H1 (cell line): ENCODE results near the gene PDCD6IP. TPM values are rescaled to one million over a fixed set of nuclear protein-coding genes. Genes with fewer than 3 reads are reported as not detected.

Source experiments
- ATF2 ChIP-seq: IDR thresholded peaks from 2 replicates; pipeline ENCODE4 v1.6.1; 2012; ENCODE audit warnings: low read length, inconsistent platforms
- BCL11A ChIP-seq, 2 experiments: IDR thresholded peaks; one replicate each; pipeline ENCODE4 v1.6.1; 2011; ENCODE audit warnings: low read depth in 2 of 2, low read length in 2 of 2, mild to moderate bottlenecking in 2 of 2
- CEBPB ChIP-seq: IDR thresholded peaks from 2 replicates; pipeline ENCODE4 v1.6.1; 2012; ENCODE audit warnings: low read depth, low read length
- KDM4A ChIP-seq: IDR thresholded peaks from one replicate; pipeline ENCODE4 v1.7.1; 2012; ENCODE audit warnings: low read depth, mild to moderate bottlenecking, moderate library complexity, low read length, inconsistent platforms; ENCODE audit not compliant: severe bottlenecking
- RAD21 ChIP-seq, 2 experiments: IDR thresholded peaks in 1 of 2; conservative IDR thresholded peaks in 1 of 2; 2 replicates each; pipeline ENCODE4 v1.6.1; 2011; ENCODE audit warnings: low read depth in 2 of 2, low read length in 2 of 2, improper control_type of control experiment in 1 of 2, inconsistent platforms in 1 of 2, mild to moderate bottlenecking in 1 of 2, moderate library complexity in 1 of 2
- USF2 ChIP-seq: IDR thresholded peaks from 2 replicates; pipeline ENCODE4 v1.6.1; 2011; ENCODE audit warnings: low read length, improper control_type of control experiment
- polyA plus RNA-seq, 7 experiments: library from polyadenylated mRNA; depleted of rRNA in 3 of 7; stranded (reverse) in 5 of 7; unstranded in 2 of 7; fragments of >200 nt in 5 of 7; fragments of 200-250 nt in 2 of 7; gene quantifications; 1 replicate in 5 of 7; 2 replicates in 1 of 7; 4 replicates in 1 of 7; pipeline versions ENCODE4 v1.2.1 to v1.2.3, GENCODE V29; 2011 to 2013; ENCODE audit warnings: missing spikeins in 2 of 7, mixed read lengths in 2 of 7
- total RNA-seq: library from RNA; stranded (reverse); fragmentation: NEBNext Ultra II Directional; extraction: Animal tissue kit (Norgen Biotek cat#: 25700); gene quantifications from 2 replicates; pipeline ENCODE4 v1.2.1, GENCODE V29; 2021

The PDCD6IP gene
- total and polyA plus RNA-seq, 2 of the 8 experiments (the other 6 are each of a cell fraction or from before 2014, with no cell fraction given): 61.7 to 155 TPM

- no peak for TF ChIP-seq USF2
- no peak for TF ChIP-seq BCL11A (IDR thresholded peaks at IDR 0.05; ENCODE audit: low read depth in 2 of 2, low read length in 2 of 2)
- no peak for TF ChIP-seq RAD21 (IDR thresholded peaks at IDR 0.05 in 1 of 2, conservative IDR thresholded peaks at IDR 0.05 in 1 of 2; ENCODE audit: low read depth in 2 of 2, low read length in 2 of 2)
- no peak for TF ChIP-seq KDM4A
- no peak for TF ChIP-seq ATF2
- no peak for TF ChIP-seq CEBPB
These were observed 4.8 kb downstream of the PDCD6IP start (continued) for GRCh38 chr3:33803252-33803651.
